GM12875 (cell line): ENCODE data around the gene PABPN1L.

Experiments
- H3K4me3 ChIP-seq: one replicate; pipeline ENCODE4 v1.5.1; 2011; ENCODE audit warnings: low read depth, low read length, control low read depth
- CTCF ChIP-seq: IDR thresholded peaks from 2 replicates; pipeline ENCODE4 v1.5.1; 2011; ENCODE audit warnings: low read depth, mild to moderate bottlenecking, control low read depth, inconsistent platforms, low read length, moderate library complexity, borderline replicate concordance; ENCODE audit not compliant: insufficient read depth

Gene PABPN1L

DNA sequence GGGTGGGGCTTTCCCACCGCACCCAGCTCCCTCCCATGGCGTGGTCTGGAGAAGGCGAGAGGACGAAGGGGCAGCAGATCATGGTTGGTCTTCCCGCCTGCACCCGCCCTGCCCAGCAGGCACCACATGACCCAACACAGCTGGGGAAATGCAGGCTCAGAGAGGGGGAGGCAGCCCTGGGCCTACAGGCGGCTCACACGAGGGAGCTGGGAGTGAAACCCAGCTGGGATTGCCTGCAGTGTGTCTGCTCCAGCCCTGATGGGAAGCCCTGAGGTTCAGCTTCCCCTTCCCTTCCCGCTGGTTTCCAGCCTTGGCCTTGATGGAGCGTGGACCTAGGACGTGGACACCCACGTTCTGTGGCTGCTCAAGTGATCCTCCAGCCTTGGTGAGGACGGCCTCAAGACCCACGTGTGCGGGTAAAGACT, 20.0 kb upstream of the PABPN1L start:
- no peak for TF ChIP-seq CTCF

DNA sequence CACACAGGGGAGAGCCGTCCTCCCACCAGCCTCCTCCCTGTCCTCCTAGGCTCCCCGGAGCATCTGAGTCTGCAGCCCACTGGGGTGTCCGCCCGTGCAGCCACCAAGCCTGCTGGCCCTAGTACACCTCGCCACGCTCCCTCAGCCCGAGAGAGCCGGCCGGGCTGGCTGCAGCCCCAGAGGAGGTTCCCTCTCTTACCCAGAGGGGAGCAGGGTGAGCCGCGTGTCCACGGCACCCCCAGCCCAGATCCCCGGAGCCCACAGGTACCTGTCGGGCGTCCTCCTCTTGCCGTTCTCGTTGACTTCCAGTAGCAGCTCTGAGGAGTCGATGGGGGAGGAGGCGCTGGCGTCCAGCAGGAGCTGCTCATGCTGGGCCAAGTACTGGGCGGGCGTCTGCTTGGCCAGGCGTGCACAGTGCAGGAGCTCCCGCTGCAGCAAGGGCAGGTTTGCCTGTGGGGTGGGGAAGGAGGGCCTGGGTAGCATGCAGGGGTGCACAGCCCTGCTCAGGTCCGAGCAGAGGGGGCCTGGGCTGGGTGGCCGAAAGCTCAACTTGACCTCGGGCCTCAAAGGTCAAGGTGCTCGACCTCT, 19.3 kb upstream of the PABPN1L start:
- no peak overlapping the region for H3K4me3 ChIP-seq
- TF ChIP-seq CTCF, result no peak

More for the DNA sequence above, 20.0 kb upstream of the PABPN1L start:
- H3K4me3 ChIP-seq, result no peak overlapping the region

GRCh38 chr16:88884569-88885271, 18.3 kb upstream of the PABPN1L start:
- no peak overlapping the region for H3K4me3 ChIP-seq
- no peak for TF ChIP-seq CTCF

DNA sequence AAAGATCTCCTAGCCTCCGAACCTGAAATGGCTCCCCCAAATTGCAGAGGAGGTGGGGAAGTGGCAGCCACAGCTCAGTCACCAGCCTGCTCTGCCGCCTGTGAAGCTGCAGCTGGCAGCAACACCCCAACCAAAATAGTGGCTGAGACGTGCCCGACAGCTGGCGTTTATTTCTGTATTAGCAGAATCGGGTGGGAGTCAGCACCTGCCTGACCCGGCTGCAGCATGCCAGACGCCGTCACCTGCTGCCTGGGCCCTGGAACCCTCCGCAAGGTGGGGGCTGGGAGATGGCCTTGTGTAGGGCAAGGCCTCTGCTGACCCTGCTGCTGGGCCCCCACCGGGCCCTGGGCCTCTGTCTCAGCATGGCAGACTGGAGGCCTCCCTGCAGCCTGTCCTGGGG, 17.5 kb upstream of the PABPN1L start:
- TF ChIP-seq CTCF, result no peak
- no peak overlapping the region for H3K4me3 ChIP-seq

DNA sequence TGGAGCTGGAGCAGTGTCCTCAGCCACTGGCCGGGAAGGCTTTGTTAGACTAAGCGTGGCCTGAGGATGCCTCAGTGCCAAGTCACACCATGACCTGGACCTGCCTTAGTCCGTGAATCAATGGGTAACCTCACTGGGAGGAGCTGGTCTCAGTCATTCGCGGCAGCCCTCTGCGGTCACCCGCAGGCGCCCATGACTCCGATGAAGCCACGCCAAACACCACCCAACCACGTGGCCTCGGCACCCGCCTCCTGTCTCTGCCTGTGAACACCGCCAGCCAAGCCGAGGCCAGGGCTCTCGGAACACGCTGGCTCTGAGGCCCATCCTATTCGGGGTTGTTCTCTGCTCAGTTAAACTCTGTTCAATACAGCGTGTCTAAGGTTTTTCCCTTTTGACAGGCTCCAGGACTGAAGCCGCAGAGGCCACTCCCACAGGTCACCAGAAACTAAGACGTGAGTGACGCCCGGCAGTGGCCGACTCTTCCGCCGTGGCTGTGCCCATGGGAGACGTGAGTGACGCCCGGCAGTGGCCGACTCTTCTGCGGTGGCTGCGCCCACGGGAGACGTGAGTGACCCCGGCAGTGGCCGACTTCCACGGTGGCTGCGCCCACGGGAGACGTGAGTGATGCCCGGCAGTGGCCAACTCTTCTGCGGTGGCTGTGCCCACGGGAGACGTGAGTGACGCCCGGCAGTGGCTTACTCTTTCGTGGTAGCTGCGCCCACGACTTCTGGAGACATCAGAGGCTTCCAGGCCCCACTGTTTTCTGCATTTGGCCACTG, 16.8 kb upstream of the PABPN1L start:
- no peak for TF ChIP-seq CTCF
- H3K4me3 ChIP-seq, result no peak overlapping the region

- no peak overlapping the region for H3K4me3 ChIP-seq
- no peak for TF ChIP-seq CTCF
These were observed 16.0 kb upstream of the PABPN1L start for GRCh38 chr16:88882358-88883030.
